Caco-2 (cell line): ENCODE measurements around the gene RBM8A. TPM values are rescaled to one million over a fixed set of nuclear protein-coding genes. Genes with fewer than 3 reads are reported as not detected.

ENCODE experiments used
- BruUV-seq: library from RNA; stranded (reverse); fragments of 400-500 nt; replicated peaks from 2 replicates; lab custom pipeline; 2021; lab: Mats Ljungman, UMichigan
- CTCF ChIA-PET: fragments of 300-600 bp; sonication (Branson Sonifier 250); formaldehyde crosslinking; loops from one replicate; lab custom pipeline; 2022; ENCODE audit warnings: antibody characterized with exemption; lab: Charles Lee
- POLR2A ChIA-PET: fragments of 300-600 bp; sonication (Branson Sonifier 250); formaldehyde crosslinking; loops from one replicate; lab custom pipeline; 2022; ENCODE audit warnings: antibody characterized with exemption; lab: Charles Lee
- DNase-seq, 2 experiments: peaks; one replicate each; pipeline versions ENCODE4 v3.0.0 to v3.0.0-alpha.2; 2020 to 2022
- H3K27me3 ChIP-seq: replicated peaks from 2 replicates; pipeline ENCODE4 v1.6.0; 2011; ENCODE audit warnings: low read length; ENCODE audit not compliant: control insufficient read depth, insufficient read depth
- H3K36me3 ChIP-seq: 2 replicates; pipeline ENCODE4 v1.5.1; 2011; ENCODE audit warnings: low read length; ENCODE audit not compliant: control insufficient read depth, insufficient read depth
- H3K4me1 ChIP-seq: fragments of 250-450 bp; sonication (Bioruptor Pico); 2 replicates; pipeline ENCODE4 v1.5.1; 2020; ENCODE audit warnings: mild to moderate bottlenecking
- H3K4me3 ChIP-seq: 2 replicates; pipeline ENCODE4 v1.5.1; 2011; ENCODE audit warnings: low read depth, mild to moderate bottlenecking, control low read depth, low read length
- H3K9me3 ChIP-seq: fragments of 250-450 bp; sonication (Bioruptor Pico); 2 replicates; pipeline ENCODE4 v1.5.1; 2020; ENCODE audit warnings: mild to moderate bottlenecking, moderate library complexity
- H3K27ac Mint-ChIP-seq: one replicate; pipeline ENCODE4 v1.8.0; 2022; ENCODE audit warnings: mixed read lengths; ENCODE audit not compliant: unreplicated experiment
- H3K27me3 Mint-ChIP-seq: one replicate; pipeline ENCODE4 v1.8.0; 2022; ENCODE audit warnings: mixed read lengths; ENCODE audit not compliant: insufficient read depth, unreplicated experiment
- H3K36me3 Mint-ChIP-seq: one replicate; pipeline ENCODE4 v1.8.0; 2022; ENCODE audit warnings: mild to moderate bottlenecking, mixed read lengths; ENCODE audit not compliant: insufficient read depth, unreplicated experiment
- H3K4me1 Mint-ChIP-seq: one replicate; pipeline ENCODE4 v1.8.0; 2022; ENCODE audit warnings: low read depth, mixed read lengths; ENCODE audit not compliant: unreplicated experiment
- H3K4me3 Mint-ChIP-seq: one replicate; pipeline ENCODE4 v1.8.0; 2022; ENCODE audit warnings: mild to moderate bottlenecking, moderate library complexity, mixed read lengths; ENCODE audit not compliant: unreplicated experiment
- H3K9me3 Mint-ChIP-seq: one replicate; pipeline ENCODE4 v1.8.0; 2022; ENCODE audit warnings: mixed read lengths; ENCODE audit not compliant: unreplicated experiment
- CTCF ChIP-seq, 2 experiments: fragments of 200-600 bp in 1 of 2; IDR thresholded peaks; 1 replicate in 1 of 2; 2 replicates in 1 of 2; pipeline versions ENCODE4 v1.5.1 to v1.8.0; 2011 to 2022; ENCODE audit warnings: antibody characterized with exemption in 1 of 2, control low read depth in 1 of 2, inconsistent platforms in 1 of 2, low read depth in 1 of 2, low read length in 1 of 2, mild to moderate bottlenecking in 1 of 2, moderate library complexity in 1 of 2; ENCODE audit not compliant: insufficient read depth in 1 of 2, severe bottlenecking in 1 of 2, unreplicated experiment in 1 of 2
- intact Hi-C: fragments of 100-400 bp; cut with micrococcal nuclease; formaldehyde crosslinking; loops from one replicate; pipeline ENCODE4 v1.10.0; 2022; ENCODE audit not compliant: unreplicated experiment
- total RNA-seq: library from RNA; stranded (reverse); gene quantifications from 2 replicates; pipeline ENCODE4 v1.2.3, GENCODE V29; 2022

Gene RBM8A
- total RNA-seq, 1 experiment from 2014 or later: 185 TPM

GRCh38 chr1:145898756-145899155 lies 28.5 kb downstream of the RBM8A start:
- Mint-ChIP-seq H3K4me1 (no peaks in the 10 kb centered on the region), H3K36me3 (no peaks in the 10 kb centered on the region), H3K27me3 (no peaks in the 10 kb centered on the region), H3K27ac (no peak overlapping the region), H3K9me3 (no peaks in the 10 kb centered on the region), H3K4me3 (no peak overlapping the region)
- ChIA-PET CTCF (interaction anchor here (1.3 kb wide), 1 partner anchor 54 kb away, joined by 3 read pairs; the partner anchor contains the start of gene NUDT17), POLR2A (no interaction called here)
- no peaks in the 10 kb centered on the region for H3K36me3 ChIP-seq
- no peaks in the 10 kb centered on the region for H3K4me1 ChIP-seq
- no TSS peak for BruUV-seq
- intact Hi-C loops: no loop called here
- TF ChIP-seq CTCF (IDR thresholded peaks at IDR 0.05; ENCODE audit: insufficient read depth in 1 of 2, low read depth in 1 of 2, low read length in 1 of 2, severe bottlenecking in 1 of 2, unreplicated experiment in 1 of 2): no peak
- no peak for DNase-seq
- no peaks in the 10 kb centered on the region for H3K9me3 ChIP-seq
- no peaks in the 10 kb centered on the region for H3K27me3 ChIP-seq
- no peak overlapping the region for H3K4me3 ChIP-seq

- Histone ChIP-seq H3K36me3 (no peaks in the 10 kb centered on the region), H3K4me1 (no peaks in the 10 kb centered on the region), H3K27me3 (no peaks in the 10 kb centered on the region), H3K4me3 (no peak overlapping the region), H3K9me3 (no peaks in the 10 kb centered on the region)
- TF ChIP-seq CTCF (IDR thresholded peaks at IDR 0.05; ENCODE audit: insufficient read depth in 1 of 2, low read depth in 1 of 2, low read length in 1 of 2, severe bottlenecking in 1 of 2, unreplicated experiment in 1 of 2): no peak
- Mint-ChIP-seq H3K4me3 (no peak overlapping the region), H3K27me3 (no peaks in the 10 kb centered on the region), H3K4me1 (no peaks in the 10 kb centered on the region), H3K27ac (no peak overlapping the region), H3K9me3 (no peaks in the 10 kb centered on the region), H3K36me3 (no peaks in the 10 kb centered on the region)
- POLR2A ChIA-PET: no interaction called here
- no TSS peak for BruUV-seq
- CTCF ChIA-PET: no interaction called here
- DNase-seq: no peak
- intact Hi-C loops: no loop called here
Observed at GRCh38 chr1:145897969-145898368, 29.3 kb downstream of the RBM8A start.

- no peak overlapping the region for H3K27ac Mint-ChIP-seq
Observed at GRCh38 chr1:145895471-145895870, 31.8 kb downstream of the RBM8A start.

More at GRCh38 chr1:145895471-145895870, 31.8 kb downstream of the RBM8A start:
- BruUV-seq: no TSS peak
- Histone ChIP-seq H3K9me3 (no peaks in the 10 kb centered on the region), H3K4me1 (no peaks in the 10 kb centered on the region), H3K36me3 (no peaks in the 10 kb centered on the region), H3K27me3 (no peaks in the 10 kb centered on the region), H3K4me3 (no peak overlapping the region)
- ChIA-PET CTCF (interaction anchor here (0.6 kb wide), 1 partner anchor 9 kb away, joined by 3 read pairs; no protein-coding TSS in a partner anchor), POLR2A (no interaction called here)
- Mint-ChIP-seq H3K9me3 (no peaks in the 10 kb centered on the region), H3K4me1 (peaks cover 7% of the 10 kb centered on the region), H3K27me3 (no peaks in the 10 kb centered on the region), H3K4me3 (no peak overlapping the region), H3K36me3 (no peaks in the 10 kb centered on the region)
- TF ChIP-seq CTCF (IDR thresholded peaks at IDR 0.05; ENCODE audit: insufficient read depth in 1 of 2, low read depth in 1 of 2, low read length in 1 of 2, severe bottlenecking in 1 of 2, unreplicated experiment in 1 of 2): no peak
- intact Hi-C loops: no loop called here
- no peak for DNase-seq
